Left cardiac atrium (tissue), 4 donors: Measurements from ENCODE around the gene SUMO4. TPM values are rescaled to one million over a fixed set of nuclear protein-coding genes. Genes with fewer than 3 reads are reported as not detected.
"Not testable (repeated sequence)": the region's sequence is repeated elsewhere in the genome, so short reads cannot be mapped to it uniquely, and the experiment has no call there.

Source experiments
- ATAC-seq, 2 donors: fragments of 200-7000 bp; cut with Tn5 transposase; one replicate each; pipeline ENCODE4 v1.9.1; 2020; ENCODE audit warnings: mild to moderate bottlenecking in 2 of 2, moderate library complexity in 2 of 2
- DNase-seq: peaks from one replicate; pipeline ENCODE4 v3.0.0-alpha.2; 2020
- intact Hi-C, 2 donors: fragments of 100-400 bp; cut with DNase I; formaldehyde crosslinking; loops; one replicate each; pipeline versions ENCODE4 v1.14.1 to v1.15.1; 2022 to 2023
- total RNA-seq, 2 donors: library from RNA; stranded (reverse); fragmentation: NEBNext Ultra II Directional; extraction: Animal tissue kit (Norgen Biotek cat#: 25700); gene quantifications; one replicate each; pipeline ENCODE4 v1.2.1, GENCODE V29; 2021
- donor health status: DM: no; HTN: yes; CAD: no.
- donor health status: DM: no; HTN: yes; CAD: no; lungs with severe emphysema.
- donor health status: DM: yes; HTN: yes; CAD: no.
- donor health status: Dilated cardiomyopathy.

Gene SUMO4
- total RNA-seq, 2 donors from 2014 or later, result 0.63 to 0.71 TPM

DNA sequence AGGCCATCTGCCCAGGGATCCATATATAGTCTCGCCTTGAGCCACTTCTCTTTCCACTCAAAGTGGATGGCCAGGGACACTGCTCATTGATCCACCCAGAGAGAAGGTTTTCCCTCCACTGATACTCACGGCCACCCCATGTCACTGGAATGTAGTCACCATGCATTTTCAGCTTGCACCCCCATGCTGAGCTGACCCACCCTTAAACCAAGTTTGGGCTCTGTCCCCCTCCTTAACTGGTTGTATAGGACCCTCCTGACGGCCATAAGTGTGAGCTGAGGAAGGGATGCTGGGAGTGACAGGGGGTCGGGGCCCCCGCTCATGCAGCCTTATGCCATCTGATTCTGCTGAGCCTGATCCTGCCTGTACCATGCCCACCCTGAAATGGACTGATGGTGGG, 25.7 kb downstream of the SUMO4 start:
- intact Hi-C loops, result loop anchor here in 1 of 2 donors (5.0 kb wide), 1 partner anchor 338 kb away; no protein-coding TSS in a partner anchor
- no peak for ATAC-seq
- DNase-seq, result no peak

- no peak for ATAC-seq
- no peak for DNase-seq
- intact Hi-C loops, result loop anchor here in 1 of 2 donors (5.0 kb wide), 1 partner anchor 341 kb away; no protein-coding TSS in a partner anchor
These were observed 28.5 kb downstream of the SUMO4 start for GRCh38 chr6:149428606-149429005.

DNA sequence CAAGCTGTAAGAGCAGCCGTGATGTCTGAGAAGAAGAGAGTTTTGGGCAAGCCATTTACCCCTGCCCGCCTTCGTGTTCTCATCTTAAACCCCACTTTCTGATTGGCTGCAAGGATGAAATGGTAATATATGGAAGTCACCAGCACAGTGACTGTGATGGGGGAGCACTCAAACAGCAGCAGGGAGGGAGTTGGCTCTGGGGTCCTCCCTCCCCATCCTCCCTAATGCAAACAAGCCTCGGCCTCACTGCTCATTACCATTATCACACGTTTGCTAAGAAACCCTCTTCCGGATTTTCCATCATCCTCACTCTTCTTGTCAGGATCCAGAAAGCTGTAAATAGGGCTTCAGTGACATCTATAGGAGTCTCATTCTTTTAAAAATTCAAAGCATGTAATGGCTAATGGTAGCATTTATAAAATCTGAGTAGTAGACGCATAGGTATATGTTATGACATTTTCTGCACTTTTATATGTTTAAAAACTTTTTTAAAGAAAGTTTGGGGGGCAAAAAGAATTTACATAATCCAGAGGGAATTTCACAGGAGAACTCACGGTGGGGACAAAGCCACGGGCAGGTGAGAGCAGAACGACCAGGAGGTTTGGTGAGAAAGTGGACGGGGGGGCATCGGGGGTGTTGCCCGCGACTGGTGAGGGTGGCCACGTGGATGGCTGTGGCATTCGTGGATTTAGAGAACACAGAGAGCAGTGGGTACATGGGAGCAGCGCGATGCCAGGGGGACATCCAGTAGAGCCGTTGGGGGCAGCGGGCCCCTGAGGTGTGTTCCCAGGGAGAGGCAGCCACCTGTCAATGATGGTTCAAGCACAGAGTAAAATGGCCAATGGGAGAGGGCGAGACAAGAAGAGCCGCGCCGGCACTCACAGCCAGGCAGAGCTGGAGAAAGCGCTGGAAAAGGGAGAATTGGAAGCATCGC, 29.6 kb downstream of the SUMO4 start:
- intact Hi-C loops, result loop anchor here in 1 of 2 donors (5.0 kb wide), 2 partner anchors 342 to 402 kb away; no protein-coding TSS in a partner anchor
- no peak for ATAC-seq
- no peak for DNase-seq

DNA sequence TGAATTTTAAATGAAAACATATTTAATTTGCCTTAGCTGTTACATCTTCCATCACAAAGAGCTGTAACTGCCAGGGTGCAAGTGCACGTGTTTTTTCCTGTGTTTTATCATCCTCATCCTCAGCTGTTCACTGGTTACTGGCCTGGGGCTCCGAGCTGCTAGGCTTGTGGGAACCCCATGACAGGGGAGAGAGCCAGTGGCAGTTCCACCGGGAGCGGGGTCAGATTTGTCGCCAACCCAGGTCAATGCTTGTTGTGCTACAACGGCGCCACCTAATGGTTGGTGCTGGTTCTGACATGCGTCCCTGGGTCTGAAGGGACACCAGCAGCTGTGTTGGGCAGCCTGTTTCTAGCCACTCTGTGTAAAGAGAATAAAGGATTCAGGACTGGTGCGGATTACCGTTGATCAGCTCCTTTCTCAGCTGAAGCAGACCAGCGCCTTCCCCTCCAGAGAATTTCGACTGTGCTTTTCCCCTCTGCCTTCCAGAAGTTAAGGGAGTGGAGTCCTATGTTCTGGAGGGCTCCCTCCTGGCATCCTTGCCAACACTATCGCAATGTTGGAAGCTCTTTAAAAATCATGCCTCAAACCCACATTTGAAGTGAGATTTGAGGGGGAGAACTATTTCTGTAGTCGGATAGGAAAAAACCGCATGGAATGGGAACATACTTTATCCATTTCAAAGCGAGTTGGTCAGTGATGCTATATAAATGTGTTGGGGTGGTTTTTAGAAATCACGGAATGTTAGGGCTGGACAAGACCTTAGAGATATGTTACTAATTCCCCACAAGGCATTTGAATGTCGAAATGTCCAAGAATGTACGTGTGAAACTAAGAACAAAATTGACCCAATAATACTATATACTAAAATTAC, 32.1 kb downstream of the SUMO4 start:
- intact Hi-C loops, result loop anchor here (1.0 to 5.0 kb wide), 3 partner anchors 350 to 405 kb away; no protein-coding TSS in a partner anchor
- DNase-seq (peak; percentile 89), ATAC-seq (peak; percentile 93 to 94)

DNA sequence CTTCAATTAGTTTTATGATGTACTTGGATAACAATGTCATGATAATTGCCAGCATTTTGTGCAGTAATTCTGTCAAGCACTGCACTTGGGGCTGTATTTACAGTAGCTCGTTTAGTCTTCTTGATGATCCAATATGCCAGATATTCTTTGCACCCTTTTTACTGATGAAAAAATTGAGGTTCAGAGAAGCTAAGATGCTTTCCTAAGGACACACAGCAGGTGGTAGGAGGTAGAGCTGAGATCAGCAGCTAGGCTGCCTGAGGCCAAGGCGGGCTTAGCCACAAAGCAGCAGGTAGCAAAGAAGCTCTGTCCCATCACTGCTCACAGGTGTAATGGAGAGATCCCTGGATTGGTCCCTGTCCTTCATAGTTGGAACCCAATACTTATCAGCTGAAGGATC, 33.3 kb downstream of the SUMO4 start:
- ATAC-seq, result no peak
- DNase-seq, result no peak
- intact Hi-C loops, result loop anchor here (2.0 to 5.0 kb wide), 2 partner anchors 405 to 406 kb away; no protein-coding TSS in a partner anchor

- no peak for ATAC-seq
- no peak for DNase-seq
These were observed 33.8 kb downstream of the SUMO4 start for GRCh38 chr6:149433881-149434280.

GRCh38 chr6:149435919-149436586, 36.0 kb downstream of the SUMO4 start:
- ATAC-seq (no peak), DNase-seq (no peak)
- intact Hi-C loops, result no loop called here

More at GRCh38 chr6:149433881-149434280, 33.8 kb downstream of the SUMO4 start:
- intact Hi-C loops, result loop anchor here (2.0 to 5.0 kb wide), 2 partner anchors 405 to 407 kb away; no protein-coding TSS in a partner anchor

DNA sequence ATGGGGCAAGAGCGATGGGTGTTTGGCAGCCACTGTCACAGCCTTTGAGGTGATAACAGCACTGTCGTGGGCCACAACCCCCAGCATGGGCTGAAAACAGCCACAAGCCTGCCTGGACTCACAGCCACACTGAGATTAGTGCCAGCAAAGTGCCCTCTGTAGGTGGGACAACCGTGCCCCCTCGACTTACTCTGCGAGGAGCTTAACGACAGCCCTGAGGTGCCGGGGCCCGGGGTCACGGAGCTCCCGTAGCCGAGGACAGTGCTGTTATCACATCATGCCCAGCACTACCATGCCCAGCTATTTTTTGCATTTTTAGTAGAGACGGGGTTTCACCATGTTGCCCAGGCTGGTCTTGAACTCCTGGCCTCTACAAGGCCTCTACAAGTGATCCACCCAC, 36.6 kb downstream of the SUMO4 start:
- intact Hi-C loops, result no loop called here
- ATAC-seq (no peak), DNase-seq (no peak)

DNA sequence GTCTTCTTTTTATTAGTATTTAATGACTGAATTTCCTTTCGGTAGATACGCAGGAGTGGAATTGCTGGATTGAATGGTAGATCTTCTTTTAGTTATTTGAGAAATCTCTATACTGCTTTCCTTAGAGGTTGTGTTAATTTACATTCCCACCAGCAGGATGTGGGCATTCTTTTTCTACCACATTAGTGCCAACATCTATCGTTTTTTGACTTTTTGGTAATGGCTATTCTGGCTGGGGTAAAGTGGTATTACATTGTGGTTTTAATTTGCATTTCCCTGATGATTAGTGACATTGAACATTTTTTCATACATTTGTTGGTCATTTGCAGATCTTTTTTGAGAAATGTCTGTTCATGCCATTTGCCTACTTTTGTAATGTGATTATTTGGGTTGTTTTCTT, 37.1 kb downstream of the SUMO4 start:
- DNase-seq (no peak), ATAC-seq (no peak)
- intact Hi-C loops, result no loop called here

GRCh38 chr6:149438855-149439254, 38.8 kb downstream of the SUMO4 start:
- ATAC-seq, result no peak
- intact Hi-C loops, result no loop called here
- no peak for DNase-seq

DNA sequence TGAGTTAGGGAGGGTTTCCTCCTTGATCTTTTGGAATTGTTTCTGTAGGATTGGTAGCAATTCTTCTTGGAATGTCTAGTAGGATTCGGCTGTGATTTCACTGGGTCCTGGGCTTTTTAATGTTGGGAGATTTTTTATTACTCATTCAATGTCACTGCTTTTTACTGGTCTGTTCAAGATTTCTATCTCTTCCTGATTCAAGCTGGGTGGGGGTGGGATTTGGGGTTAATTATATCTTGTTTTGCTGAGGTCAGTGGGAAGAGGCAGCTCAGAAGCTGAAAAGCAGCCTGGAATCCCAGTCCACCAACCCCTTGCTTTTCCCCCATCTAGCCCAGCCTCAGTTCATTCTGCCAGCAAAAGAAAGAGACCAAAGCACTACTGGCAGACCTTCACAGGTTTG, 39.6 kb downstream of the SUMO4 start:
- DNase-seq (no peak), ATAC-seq (no peak)
- intact Hi-C loops, result no loop called here

DNA sequence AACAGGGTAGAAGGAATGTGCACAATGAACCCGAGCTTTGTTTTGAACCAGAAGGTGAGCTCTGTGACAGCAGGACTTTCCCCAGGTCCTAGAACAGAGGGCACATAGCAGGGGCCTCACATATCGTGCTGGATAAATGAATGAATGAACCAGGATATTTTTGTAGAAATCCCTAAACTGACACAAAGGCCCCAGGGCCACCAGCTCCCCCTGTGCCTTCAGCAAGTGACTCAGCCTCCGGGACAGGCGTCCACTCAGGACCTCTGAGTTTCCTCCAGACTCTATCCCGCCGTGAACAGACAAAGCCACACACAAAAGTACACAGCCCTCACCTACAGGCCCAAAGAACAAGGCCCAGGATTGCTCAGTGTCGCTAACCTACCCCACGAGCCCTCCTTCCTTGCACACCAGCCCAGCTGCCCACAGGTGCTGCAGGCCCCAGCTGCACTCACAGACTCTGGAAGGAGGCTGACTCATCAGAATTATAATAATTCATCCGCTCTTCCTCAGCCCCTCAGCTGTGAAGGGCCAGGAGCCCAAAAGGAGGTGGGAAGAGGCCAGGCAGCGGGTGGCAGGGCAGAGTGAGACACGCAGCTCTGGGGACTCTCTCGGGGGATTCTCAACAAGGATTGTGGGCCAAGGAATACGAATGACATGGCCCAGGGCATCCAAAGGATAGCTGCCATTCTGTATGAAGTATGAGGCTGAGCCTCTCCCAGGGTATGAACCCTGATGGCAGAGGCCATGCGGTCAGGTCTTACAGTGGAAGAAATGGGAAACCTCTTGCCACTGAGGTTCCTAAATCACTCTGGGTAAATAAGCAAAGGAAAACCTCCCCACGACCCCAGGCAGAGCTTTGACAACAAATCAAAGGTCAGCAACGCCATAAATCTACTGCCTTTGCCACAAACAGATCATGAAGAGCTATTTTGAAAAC, 40.9 kb downstream of the SUMO4 start:
- DNase-seq, result no peak
- ATAC-seq, result no peak
- intact Hi-C loops, result no loop called here

DNA sequence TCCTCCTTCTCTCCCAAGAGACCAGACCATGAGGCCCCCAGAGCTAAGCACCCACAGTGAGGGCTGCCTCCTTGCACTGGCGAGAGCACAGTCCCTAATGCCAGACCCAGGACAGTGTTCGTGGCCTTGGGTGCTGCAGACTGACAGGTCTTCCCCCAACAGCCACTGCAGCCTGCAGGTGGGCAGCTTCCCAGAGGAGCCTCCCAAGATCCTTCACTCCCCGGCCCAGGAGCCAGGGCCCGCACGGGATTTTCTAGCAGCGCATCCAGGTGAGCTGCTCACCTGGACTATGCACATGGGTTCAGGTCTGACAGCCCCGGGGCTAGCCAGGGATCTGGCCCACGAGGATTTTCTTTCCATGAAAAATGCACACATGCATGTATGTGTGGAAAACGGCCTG, 41.7 kb downstream of the SUMO4 start:
- intact Hi-C loops, result no loop called here
- no peak for ATAC-seq
- DNase-seq, result no peak

DNA sequence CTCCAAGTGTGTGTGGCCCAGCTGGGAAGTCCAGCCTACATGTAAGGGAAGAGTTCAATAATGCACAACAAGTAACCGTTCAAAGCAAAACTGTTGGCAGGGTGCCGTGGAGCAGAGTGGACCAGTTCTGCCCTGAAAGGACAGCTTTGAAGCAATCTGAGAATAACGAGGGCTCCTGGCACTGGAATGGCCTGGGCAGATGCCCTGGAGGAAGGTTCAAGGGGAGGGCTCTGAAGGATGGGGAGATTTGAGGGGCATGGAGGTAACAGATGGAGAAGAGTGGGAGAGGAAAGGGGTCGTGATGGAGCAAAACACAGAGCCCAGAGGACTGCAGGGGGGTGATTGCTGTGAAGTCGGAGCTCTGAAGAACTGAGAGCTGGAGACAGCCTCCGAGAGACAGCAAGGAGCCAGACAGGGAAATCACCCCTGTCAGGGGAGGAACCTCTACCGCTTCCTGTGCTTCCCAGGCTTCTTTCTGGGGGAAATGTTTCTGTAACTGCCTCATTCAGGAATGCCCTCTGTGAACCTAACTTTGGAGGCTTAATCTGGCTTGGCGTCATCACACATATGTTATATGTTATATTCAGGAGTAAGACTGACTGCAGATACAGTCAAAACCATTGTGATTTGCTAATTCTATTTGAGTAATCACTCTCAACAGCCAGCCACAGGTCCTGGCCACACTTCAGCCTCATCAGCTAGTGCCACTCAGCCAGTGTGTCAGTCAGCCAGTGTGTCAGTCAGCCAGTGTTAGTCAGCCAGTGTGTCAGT, 43.5 kb downstream of the SUMO4 start:
- ATAC-seq (no peak), DNase-seq (no peak)
- intact Hi-C loops, result no loop called here

- intact Hi-C loops, ATAC-seq, DNase-seq: not testable (repeated sequence)
These were observed 44.5 kb downstream of the SUMO4 start for GRCh38 chr6:149444360-149445094.

DNA sequence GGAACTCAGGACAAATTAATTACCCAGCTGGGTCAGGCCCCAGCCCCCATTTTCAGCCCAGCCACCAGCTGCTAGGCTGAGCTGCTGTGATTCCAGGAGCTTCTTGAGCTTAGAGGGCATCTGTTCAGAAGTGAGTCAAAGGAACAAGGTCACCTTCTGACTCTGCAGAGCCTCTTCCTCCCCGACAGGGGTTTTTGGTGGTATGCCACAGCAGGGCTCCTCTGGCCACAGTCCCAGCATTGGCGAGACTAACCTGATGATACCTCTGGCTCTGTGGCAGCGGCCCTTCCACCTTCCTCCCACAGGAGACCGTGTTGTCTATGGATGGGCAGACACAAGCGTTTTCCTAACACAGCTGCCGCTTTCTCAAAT, 45.0 kb downstream of the SUMO4 start:
- DNase-seq, result no peak
- intact Hi-C loops, result no loop called here
- ATAC-seq, result no peak

DNA sequence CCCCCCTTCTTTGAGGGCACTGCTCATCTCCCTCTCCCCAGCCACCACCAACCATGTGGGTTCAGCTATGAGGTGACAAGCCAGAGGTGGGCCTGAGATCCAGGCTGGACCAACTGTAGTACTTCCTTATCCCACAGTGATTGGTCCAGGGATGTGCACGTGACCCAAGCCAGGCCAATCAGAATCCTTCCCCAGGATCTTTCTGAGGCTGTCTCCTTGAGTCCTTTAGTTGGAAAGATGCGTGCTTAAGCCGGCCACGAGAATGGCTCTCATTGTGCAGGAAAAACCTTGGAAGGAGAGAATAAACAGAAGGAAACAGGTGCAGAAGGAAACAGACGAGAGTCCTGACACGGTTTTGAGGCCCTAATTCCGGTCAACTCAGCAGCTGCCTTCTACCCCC, 45.5 kb downstream of the SUMO4 start:
- intact Hi-C loops, result no loop called here
- ATAC-seq, result no peak
- DNase-seq, result no peak
